HT1080 (cell line): ENCODE measurements around the gene TTC39A. TPM values are rescaled to one million over a fixed set of nuclear protein-coding genes. Genes with fewer than 3 reads are reported as not detected.

Experiments used
- DNase-seq: peaks from one replicate; pipeline ENCODE4 v3.0.0-alpha.2; 2015; ENCODE audit warnings: low read depth
- total RNA-seq: library from RNA; depleted of rRNA; stranded (reverse); fragments of >200 nt; shearing (Covaris generic); gene quantifications from 2 replicates; pipeline ENCODE4 v1.2.3, GENCODE V29; 2014

The TTC39A gene
- total RNA-seq, 1 experiment from 2014 or later = not detected

GRCh38 chr1:51299185-51299885 is 31.0 kb downstream of the TTC39A start:
- DNase-seq = no peak

- DNase-seq = no peak
These were observed 32.0 kb downstream of the TTC39A start for GRCh38 chr1:51298322-51298705.

DNA sequence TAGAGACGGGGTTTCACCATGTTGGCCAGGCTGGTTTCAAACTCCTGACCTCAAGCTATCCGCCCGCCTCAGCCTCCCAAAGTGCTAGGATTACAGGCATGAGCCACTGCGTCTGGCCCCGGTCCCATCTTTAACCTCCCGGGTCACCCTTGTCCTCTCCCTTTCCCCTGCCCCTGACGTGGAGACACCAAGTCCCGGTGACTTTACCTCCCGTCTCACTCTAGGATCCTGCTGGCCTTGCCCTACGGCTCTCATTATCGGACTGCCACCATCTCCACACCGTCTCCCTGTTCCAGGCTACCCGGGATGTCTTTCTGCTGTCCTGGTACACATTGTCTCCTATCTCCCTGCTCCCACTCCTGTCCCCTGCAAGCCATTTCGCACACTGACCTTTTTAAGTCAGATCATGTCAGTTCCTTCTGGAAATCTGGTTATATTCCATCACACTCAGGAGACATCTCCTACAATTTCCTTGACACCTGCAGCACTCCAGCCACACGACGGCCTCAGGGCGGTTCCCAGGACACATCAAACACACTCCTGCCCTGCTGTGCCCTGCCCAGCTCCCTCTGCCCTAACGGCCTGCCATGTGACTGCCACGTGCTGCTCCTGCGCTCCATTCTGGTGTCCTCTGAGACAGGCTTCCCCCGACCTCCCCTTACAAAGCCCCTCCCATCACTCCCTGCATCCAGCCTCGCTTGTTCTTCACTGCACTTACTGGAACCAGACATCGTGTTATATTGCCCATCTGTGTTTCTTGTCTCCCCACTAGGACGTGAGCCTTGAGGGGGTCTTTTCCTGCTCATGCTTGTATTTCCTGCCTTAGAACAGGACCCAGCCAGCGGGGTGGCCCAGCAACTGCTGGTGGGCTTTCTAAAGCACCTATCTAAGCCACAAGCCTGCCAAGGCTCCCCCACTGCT is 32.7 kb downstream of the TTC39A start:
- no peak for DNase-seq

- DNase-seq = peak; percentile 88
These were observed 33.7 kb downstream of the TTC39A start for GRCh38 chr1:51296383-51297357.

DNA sequence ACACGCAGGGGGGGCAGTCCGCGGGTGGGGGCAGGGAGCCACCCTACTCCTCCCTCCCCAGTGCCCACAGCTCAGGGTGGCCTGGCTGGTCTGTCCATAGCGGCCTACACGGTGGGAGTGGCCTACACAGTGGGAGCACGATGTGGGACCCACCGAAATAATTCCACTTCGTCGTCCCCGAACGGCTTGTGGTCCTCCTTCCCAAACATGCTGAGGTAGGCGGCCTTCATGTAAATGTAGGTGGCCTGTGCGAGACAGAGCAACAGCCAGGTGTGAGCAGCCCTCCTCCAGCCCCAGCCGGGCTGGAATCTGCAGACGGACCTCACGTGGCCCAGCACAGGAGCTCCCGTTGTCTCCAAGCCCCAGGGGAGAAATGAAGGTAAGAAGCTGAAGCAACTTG is 34.4 kb downstream of the TTC39A start:
- no peak for DNase-seq

DNA sequence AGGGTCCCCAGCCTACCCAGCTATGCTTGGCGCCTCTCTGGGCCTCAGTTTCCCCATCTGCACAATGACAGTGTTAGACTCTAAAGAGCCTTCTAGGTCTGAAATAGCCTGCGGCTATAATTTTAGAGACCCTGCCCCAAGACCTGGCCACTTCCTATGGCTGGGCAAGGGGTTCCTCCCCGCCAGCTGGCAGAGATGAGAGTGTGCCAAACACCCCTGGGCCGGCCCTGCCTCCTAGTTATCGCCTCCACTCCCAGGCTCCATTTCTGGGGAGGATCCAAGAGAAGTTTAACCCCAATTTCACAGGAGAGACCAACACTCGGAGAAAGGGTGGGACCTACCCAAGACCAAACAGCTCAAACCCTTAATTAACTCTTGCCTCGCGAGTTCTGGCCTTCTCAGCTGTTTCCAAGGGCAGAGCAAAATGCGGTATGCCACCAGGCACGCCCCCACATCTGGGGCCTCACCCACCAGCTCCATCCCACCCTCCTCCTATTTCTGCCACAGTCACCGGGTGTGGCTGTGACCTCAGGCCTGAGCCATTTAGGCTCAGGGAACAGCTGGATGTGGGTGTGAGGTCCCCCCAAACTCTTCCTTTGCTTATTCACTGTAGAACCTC is 35.7 kb downstream of the TTC39A start:
- no peak for DNase-seq

DNA sequence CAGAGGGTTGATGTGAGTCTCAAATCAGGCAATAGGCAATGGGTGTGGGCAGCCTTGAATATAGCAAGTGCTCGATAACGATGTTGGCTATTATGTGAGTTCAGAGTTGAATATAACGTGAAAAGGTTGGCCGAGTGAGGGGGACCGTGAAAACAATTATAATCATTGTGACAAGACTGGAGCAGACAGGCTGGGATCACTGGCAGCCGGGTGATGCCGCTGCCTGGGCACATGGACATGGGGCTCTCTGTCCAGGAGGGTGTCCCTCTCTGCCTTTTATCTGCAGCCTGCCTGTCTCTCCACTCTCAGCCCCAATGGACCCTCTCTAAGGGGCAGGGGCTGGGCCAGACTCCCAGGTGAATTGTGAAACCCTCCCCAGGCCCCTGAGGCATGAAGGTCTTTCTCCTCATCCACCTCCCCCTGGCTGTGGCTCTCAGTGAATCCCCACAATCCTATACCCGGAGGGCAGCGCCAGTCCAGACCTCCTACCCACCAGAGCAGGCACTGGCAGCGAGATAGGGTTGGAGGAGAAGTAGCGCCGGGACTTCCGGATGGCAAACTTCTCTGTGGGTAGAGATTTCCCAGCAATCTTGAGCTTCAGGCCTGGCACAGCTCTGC is 36.4 kb downstream of the TTC39A start:
- DNase-seq = no peak

DNA sequence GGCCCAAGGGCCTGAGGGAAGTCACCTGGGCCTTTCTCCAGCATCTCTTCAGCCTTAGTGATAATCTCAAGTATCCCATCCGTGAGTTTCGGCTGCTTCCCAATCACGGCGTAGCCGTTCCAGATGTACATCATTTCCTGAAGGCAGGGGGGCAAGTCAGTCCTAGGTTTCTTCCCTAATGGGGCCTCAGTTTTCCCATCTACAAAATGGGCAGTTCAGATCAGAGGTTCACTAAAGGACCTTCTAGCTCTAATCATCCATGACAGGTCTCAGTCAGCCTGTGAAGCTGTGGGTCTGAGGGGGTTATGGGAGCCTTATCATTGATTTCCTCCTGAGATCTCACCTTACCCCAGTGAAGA is 39.9 kb downstream of the TTC39A start:
- no peak for DNase-seq

DNA sequence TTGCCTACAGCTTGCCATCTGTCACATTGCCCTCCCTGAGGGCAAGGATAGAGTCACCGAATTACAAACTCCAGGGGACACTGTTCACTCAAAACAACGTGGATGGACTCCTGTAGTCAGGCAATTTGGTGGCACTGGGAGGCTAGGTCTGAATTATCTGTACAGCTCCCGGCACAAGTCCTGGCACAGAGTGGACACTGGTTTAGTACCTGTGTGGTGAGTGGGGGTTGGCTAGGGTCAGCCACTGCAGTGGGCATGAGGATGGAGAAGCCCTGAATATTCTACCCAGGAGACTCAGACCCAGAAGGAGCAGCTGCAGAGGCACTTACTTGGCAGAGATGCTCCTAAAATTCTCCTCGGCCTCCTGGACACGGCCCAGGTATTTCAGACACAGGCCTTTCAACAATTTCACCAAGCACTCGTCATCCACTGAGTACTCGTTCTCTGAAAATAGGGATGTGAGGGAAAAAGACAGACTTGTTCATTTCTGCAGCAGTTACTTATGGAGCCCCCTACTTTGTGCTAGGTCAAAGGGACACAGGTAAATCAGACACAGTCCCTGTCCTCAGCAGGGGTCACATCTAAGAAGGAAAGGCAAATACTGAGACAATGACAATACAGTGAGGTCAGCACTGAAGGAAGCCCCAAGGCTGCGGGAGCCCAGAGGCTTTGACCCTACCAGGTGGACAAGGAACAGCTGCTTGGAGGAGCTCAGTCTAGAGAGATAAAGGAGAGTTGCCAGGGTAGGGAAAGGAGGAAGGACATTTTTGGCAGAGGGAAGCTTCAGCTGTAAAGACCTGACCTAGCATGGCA is 40.5 kb downstream of the TTC39A start:
- no peak for DNase-seq

DNA sequence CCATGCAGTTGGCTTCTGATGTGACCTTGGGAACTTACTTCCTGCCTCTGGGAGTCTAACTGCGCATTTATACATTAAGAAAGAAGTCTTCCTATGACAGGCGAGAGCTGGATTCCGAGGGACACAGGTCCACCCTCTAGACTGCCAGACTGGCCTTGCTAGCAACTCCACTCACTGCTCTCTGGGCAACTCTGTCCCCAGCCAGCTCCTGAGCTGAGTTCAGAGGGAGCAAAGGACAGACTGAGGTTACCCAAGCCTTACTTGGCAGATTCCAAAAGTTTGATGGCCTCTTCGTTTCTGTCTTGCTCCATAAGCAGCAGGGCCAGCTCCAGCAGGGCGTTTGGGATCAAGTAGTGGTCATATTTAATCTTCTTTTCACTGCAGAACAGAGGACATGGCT is 41.8 kb downstream of the TTC39A start:
- DNase-seq = no peak

DNA sequence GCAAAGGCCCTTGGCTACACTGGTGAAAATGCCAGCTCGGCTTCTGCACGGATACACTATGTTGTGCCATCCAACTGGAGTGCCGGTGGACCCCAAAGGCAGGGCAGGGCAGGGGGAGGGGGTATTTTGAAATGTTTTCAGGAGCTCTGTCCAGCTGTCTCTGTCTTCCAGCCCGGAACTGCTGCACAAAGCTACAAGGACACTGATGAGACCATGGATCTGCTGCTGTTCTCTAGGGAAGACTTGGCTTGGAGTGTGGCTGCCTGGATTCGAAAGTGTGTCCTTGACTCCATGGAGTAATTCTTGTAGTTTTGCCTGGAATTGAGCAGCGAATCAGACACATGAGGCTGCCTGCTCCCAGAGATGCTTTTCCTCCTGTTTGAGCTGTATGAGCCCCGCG is 42.4 kb downstream of the TTC39A start:
- no peak for DNase-seq

- peak; percentile 13 for DNase-seq
These were observed 45.3 kb downstream of the TTC39A start for GRCh38 chr1:51285055-51285454.

GRCh38 chr1:51284487-51284954 is 45.8 kb downstream of the TTC39A start:
- DNase-seq = peak; percentile 28

GRCh38 chr1:51283979-51284378 is 46.4 kb downstream of the TTC39A start:
- no peak for DNase-seq

DNA sequence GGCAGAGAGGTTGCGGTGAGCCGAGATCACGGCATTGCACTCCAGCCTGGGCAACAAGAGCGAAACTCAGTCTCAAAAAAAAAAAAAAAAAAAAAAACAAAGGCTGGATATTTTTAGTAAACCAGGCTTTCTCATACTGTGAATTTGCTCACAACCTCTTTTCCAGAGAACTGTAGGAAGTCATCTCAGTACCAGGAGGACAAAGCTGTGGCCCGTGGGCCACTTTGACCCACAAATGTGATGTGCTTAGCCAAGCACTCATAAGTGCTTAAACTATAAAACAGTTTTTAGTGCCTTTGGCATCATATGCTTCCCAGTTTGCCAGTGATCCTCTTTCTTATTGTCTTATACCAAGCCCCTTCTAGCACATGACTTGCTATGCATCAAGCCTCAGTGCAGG is 47.8 kb downstream of the TTC39A start:
- no peak for DNase-seq

DNA sequence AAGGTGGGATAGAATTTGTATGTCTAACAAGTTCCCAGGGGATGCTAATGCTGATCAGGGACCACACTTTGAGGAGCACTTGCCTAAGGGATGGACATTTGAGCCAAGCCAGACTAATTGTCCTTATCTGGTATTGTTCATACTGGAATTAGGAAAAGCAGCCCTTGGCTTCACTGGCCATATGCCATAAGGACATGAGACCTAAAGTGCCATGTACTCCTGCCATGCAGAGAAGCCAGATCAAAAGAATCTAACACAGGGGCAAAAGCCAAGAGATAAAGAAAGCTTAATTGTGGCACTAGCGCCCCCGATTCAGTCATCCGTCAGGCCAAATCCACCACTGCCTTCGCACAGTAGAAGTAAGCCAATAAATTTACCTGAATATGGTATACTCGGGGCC is 48.6 kb downstream of the TTC39A start:
- no peak for DNase-seq

DNA sequence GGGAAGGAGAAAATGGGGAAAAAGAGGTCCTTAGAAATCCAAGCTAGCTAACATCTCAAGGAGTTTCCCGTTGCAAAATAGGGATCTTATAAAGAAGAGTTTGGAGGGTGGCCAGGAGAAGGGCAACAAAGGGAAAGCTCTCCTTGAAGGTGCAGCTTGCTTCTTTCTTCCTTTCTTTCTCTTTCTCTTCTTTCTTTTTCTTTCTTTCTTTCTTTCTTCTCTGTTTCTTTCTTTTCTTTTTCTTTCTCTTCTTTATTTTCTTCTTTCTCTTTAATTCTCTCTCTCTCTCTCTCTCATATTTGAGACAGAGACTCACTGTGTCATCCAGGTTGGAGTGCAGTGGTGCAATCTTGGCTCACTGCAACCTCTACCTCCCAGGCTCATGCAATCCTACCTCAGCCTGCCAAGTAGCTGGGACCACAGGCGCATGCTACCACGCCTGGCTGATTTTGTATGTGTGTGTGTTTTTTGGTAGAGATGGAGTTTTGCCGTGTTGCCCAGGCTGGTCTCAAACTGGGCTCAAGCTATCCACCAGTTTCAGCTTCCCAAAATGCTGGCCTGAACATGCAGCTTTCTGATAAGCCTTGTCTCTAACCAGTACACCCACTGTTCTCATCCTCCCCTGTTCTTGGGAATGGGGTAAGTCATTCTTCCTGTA is 49.9 kb downstream of the TTC39A start:
- no peak for DNase-seq

DNA sequence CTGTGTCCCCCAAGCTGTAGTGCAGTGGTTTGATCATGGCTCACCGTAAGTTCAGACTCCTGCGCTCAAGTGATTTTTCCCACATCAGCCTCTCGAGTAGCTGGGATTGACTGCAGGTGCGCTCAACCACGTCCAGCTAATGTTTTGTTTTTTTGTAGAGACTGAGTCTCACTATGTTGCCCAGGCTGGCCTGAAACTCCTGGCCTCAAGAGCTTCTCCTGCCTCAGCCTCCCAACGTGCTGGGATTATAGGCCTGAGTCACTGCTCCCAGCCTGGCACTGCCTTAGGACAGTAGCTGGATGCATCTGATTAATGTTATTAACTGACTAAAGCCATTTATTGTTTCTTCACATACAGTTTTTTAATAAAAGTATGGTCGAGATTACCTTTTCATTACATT is 54.1 kb downstream of the TTC39A start:
- no peak for DNase-seq

GRCh38 chr1:51274676-51275075 is 55.7 kb downstream of the TTC39A start:
- no peak for DNase-seq
